Measurements from ENCODE around the gene ARHGAP15.

The ARHGAP15 gene

DNA sequence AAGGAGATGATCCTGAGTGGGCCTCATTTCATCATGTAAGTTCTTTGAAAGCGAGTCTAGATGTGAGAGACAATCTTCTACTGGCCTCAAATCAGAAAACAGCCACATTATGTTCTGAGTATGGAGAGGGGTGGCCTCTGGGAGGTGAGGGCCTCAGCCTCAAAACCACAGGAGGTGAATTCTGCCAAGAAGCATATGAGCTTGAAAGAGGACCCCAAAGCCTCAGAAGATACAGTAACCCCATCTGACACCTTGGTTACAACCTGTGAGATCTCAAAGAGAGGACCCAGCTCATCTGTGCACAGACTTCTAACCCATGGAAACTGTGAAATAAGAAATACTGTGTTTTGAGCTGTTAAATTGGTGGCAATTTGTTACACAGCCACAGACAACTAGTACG is 200.1 kb downstream of the ARHGAP15 start:
- H3K4me3 ChIP-seq (ENCODE audit: low read depth, low read length), result no peak overlapping the region
- DNase-seq (ENCODE audit: low read depth), result no peak
- TF ChIP-seq, protein P1, sequence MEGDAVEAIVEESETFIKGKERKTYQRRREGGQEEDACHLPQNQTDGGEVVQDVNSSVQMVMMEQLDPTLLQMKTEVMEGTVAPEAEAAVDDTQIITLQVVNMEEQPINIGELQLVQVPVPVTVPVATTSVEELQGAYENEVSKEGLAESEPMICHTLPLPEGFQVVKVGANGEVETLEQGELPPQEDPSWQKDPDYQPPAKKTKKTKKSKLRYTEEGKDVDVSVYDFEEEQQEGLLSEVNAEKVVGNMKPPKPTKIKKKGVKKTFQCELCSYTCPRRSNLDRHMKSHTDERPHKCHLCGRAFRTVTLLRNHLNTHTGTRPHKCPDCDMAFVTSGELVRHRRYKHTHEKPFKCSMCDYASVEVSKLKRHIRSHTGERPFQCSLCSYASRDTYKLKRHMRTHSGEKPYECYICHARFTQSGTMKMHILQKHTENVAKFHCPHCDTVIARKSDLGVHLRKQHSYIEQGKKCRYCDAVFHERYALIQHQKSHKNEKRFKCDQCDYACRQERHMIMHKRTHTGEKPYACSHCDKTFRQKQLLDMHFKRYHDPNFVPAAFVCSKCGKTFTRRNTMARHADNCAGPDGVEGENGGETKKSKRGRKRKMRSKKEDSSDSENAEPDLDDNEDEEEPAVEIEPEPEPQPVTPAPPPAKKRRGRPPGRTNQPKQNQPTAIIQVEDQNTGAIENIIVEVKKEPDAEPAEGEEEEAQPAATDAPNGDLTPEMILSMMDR (conservative IDR thresholded peaks at IDR 0.05; ENCODE audit: low read depth, low read length), result no peak

DNA sequence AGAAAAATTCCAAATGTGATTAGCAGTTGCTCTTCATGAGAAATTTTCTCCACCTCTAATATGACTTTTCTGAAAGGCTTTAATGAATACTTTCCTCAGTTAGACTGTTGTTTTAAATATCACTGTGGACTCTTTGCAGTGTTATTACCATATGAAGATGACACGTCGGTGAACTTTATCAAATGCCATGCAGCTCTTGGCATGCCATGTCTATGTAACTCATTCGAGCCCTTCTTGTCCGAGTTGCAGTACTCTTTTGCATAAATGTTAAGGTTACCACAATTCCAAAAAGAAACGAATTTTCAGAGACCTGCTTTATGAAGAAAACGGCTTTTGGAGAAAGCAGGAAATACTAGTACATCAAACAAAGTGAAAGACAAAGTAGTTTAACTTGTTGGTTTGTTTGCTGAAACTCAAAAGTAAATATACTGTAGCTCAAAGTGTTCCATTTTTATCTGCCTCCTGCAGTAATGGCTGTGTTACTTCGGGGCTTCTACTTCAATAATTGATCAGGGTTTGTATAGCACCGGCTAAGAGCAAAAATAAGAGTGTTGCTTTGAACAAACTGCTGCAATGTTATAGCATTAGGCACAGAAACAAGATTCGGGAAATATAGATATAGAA is 204.1 kb downstream of the ARHGAP15 start:
- DNase-seq (ENCODE audit: low read depth), result no peak
- TF ChIP-seq, protein P1 (conservative IDR thresholded peaks at IDR 0.05; ENCODE audit: low read depth, low read length), result no peak
- no peak overlapping the region for H3K4me3 ChIP-seq (ENCODE audit: low read depth, low read length)

DNA sequence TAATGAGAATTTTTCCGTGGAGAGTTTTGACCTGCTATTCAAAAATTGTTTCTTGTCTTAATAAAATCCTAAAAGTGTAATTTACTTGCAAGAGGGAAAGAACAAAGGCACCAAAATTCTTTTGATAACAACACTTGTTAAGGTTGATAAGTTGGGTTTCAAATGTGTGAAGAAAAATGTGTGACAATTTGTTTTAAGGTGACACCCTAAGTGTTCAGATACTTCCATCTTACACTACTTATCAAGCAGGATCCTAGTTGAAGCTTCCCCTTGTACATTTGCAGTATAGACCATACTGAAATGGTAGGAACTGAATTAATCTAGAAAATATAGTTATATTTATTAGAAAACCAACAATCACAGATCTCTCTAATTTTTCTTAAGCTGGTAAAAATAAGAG is 204.6 kb downstream of the ARHGAP15 start:
- TF ChIP-seq, protein P1 (conservative IDR thresholded peaks at IDR 0.05; ENCODE audit: low read depth, low read length), result no peak
- no peak overlapping the region for H3K4me3 ChIP-seq (ENCODE audit: low read depth, low read length)
- no peak for DNase-seq (ENCODE audit: low read depth)

DNA sequence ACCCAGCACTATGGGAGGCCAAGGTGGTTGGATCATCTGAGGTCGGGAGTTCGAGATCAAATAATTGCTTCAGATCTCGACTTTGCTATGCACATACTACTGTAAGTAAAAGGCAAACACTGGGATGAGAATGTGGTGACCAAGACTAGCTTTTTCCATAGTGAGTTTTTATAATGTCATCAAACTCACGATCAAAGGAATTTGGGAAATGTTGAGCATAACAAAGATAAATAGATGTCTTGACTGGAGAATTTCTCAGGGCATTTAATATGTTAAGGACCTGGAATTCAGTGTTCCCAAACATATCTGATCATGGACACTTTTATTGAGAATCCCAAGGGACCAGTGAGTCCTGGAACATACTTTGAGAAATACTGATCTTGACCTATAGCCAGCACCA is 205.6 kb downstream of the ARHGAP15 start:
- H3K4me3 ChIP-seq (ENCODE audit: low read depth, low read length), result no peak overlapping the region
- TF ChIP-seq, protein P1 (conservative IDR thresholded peaks at IDR 0.05; ENCODE audit: low read depth, low read length), result no peak
- DNase-seq (ENCODE audit: low read depth), result no peak

GRCh38 chr2:143336719-143337210 is 207.5 kb downstream of the ARHGAP15 start:
- no peak overlapping the region for H3K4me3 ChIP-seq (ENCODE audit: low read depth, low read length)
- DNase-seq (ENCODE audit: low read depth), result no peak
- TF ChIP-seq, protein P1 (conservative IDR thresholded peaks at IDR 0.05; ENCODE audit: low read depth, low read length), result no peak

DNA sequence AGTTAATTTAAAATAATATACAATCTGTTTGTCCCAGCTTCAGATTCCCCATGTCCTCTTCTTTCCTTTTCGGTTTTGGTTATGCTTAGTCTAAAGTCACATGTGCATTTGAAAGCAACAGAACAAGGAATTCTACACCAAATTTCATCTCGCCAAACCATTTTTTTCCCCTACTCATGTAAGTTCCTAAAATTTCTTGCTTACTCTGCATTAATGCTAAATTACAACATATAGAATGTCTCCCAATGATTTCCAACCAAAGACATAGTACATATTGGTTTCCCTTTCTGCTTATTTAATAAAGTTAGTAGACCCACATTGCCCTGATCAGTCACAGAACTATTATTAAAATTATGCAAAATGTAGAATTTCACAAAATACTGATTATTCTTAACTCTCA is 212.3 kb downstream of the ARHGAP15 start:
- H3K4me3 ChIP-seq (ENCODE audit: low read depth, low read length), result no peak overlapping the region
- no peak for DNase-seq (ENCODE audit: low read depth)
- TF ChIP-seq, protein P1 (conservative IDR thresholded peaks at IDR 0.05; ENCODE audit: low read depth, low read length), result no peak

DNA sequence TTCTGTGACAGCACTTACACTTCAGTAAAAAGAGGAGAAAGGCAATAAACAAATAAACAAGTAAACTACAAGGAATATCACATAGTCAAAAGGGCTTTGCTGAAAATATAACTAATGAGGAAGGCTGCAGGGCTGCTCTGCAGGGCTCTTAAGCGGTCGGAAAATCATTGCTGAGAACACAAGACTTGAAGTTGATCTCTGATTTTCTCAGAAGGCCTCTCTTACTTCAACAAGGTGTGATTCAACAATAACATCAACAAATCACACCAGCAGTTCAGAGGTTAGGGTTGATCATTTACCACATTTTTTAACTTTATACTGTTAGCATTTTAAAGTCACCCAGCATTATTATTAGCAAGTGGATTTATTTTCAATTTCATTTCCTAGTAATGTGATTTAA is 215.6 kb downstream of the ARHGAP15 start:
- TF ChIP-seq, protein P1 (conservative IDR thresholded peaks at IDR 0.05; ENCODE audit: low read depth, low read length), result no peak
- H3K4me3 ChIP-seq (ENCODE audit: low read depth, low read length), result no peak overlapping the region
- no peak for DNase-seq (ENCODE audit: low read depth)

Data from choroid plexus epithelial cell (primary cell).